OCI-LY3 (cell line): ENCODE measurements around the gene TEX48.

Source experiments
- H2AFZ ChIP-seq: fragments of 200-600, 300-600 bp; shearing (Covaris generic); 2 replicates; pipeline ENCODE4 v1.6.0; 2014; ENCODE audit warnings: antibody characterized with exemption, low read depth, low read length
- H3K27ac ChIP-seq: fragments of 200-600, 300-600 bp; sonication (generic); 2 replicates; pipeline ENCODE4 v1.5.1; 2014; ENCODE audit warnings: mild to moderate bottlenecking, low read length, moderate library complexity, mixed read lengths
- H3K27me3 ChIP-seq: fragments of 200-600, 300-600 bp; sonication (generic); 2 replicates; pipeline ENCODE4 v1.6.1; 2014; ENCODE audit warnings: low read depth, low read length, mixed read lengths
- H3K36me3 ChIP-seq: fragments of 200-600, 300-600 bp; sonication (generic); replicated peaks from 2 replicates; pipeline ENCODE3; 2014; ENCODE audit warnings: low read depth, low read length, mixed read lengths
- H3K4me1 ChIP-seq: fragments of 300-600, 200-600 bp; sonication (generic); 2 replicates; pipeline ENCODE4 v1.6.1; 2014; ENCODE audit warnings: low read length, mixed read lengths
- H3K4me2 ChIP-seq: fragments of 200-600, 300-600 bp; sonication (generic); 2 replicates; pipeline ENCODE4 v1.6.1; 2014; ENCODE audit warnings: low read length, mixed read lengths
- H3K4me3 ChIP-seq: fragments of 300-600, 200-600 bp; sonication (generic); 2 replicates; pipeline ENCODE4 v1.5.1; 2014; ENCODE audit warnings: antibody characterized with exemption, mild to moderate bottlenecking, low read length, moderate library complexity
- H3K79me2 ChIP-seq: fragments of 300-600, 200-600 bp; shearing (Covaris generic); 2 replicates; pipeline ENCODE4 v1.6.1; 2014; ENCODE audit warnings: mild to moderate bottlenecking, low read length, mixed read lengths
- H3K9ac ChIP-seq: fragments of 300-600, 200-600 bp; shearing (Covaris generic); 2 replicates; pipeline ENCODE4 v1.6.0; 2014; ENCODE audit warnings: mild to moderate bottlenecking, low read length, moderate library complexity
- H3K9me3 ChIP-seq: fragments of 200-600, 300-600 bp; shearing (Covaris generic); 2 replicates; pipeline ENCODE4 v1.6.1; 2014; ENCODE audit warnings: low read length, mixed read lengths; ENCODE audit not compliant: insufficient read depth
- H4K20me1 ChIP-seq: fragments of 200-600, 300-600 bp; sonication (generic); 2 replicates; pipeline ENCODE4 v1.6.1; 2016; ENCODE audit warnings: low read length, mixed read lengths; ENCODE audit not compliant: insufficient read depth
- CTCF ChIP-seq: fragments of 200-600, 300-600 bp; sonication (generic); IDR thresholded peaks from 2 replicates; pipeline ENCODE4 v1.5.1; 2014; ENCODE audit warnings: antibody characterized with exemption, low read length, low read depth
- EZH2phosphoT487 ChIP-seq: fragments of 200-600 bp; shearing (Covaris generic); IDR thresholded peaks from 2 replicates; pipeline ENCODE4 v1.6.1; 2018; ENCODE audit warnings: antibody characterized with exemption, mixed run types, low read depth

Gene TEX48

GRCh38 chr9:114717908-114718486 is 36.0 kb upstream of the TEX48 start:
- H3K4me2 ChIP-seq = no peak overlapping the region
- H3K9me3 ChIP-seq = no peaks in the 10 kb centered on the region
- no peaks in the 10 kb centered on the region for H3K79me2 ChIP-seq
- no peak overlapping the region for H3K9ac ChIP-seq
- peaks cover 91% of the 10 kb centered on the region for H3K27me3 ChIP-seq
- TF ChIP-seq EZH2phosphoT487 (no peak), CTCF (no peak)
- no peaks in the 10 kb centered on the region for H3K36me3 ChIP-seq
- no peak overlapping the region for H2AFZ ChIP-seq
- peaks cover 7% of the 10 kb centered on the region; the same call in 1 of the 2 replicates for H4K20me1 ChIP-seq
- H3K4me1 ChIP-seq = 0 out of 2 replicates have a peak, but pooled peaks cover 5% of the 10 kb centered on the region
- H3K27ac ChIP-seq = no peak overlapping the region
- no peak overlapping the region for H3K4me3 ChIP-seq

- Histone ChIP-seq H3K27ac (no peak overlapping the region), H3K9me3 (no peaks in the 10 kb centered on the region), H3K79me2 (no peaks in the 10 kb centered on the region), H2AFZ (no peak overlapping the region), H3K4me2 (no peak overlapping the region), H3K4me3 (no peak overlapping the region), H4K20me1 (peaks cover 17% of the 10 kb centered on the region), H3K4me1 (no peaks in the 10 kb centered on the region), H3K9ac (no peak overlapping the region), H3K27me3 (peaks cover 88% of the 10 kb centered on the region), H3K36me3 (no peaks in the 10 kb centered on the region)
- TF ChIP-seq CTCF (no peak), EZH2phosphoT487 (no peak)
Observed at GRCh38 chr9:114709636-114710035, 27.6 kb upstream of the TEX48 start.

- Histone ChIP-seq H4K20me1 (peaks cover 28% of the 10 kb centered on the region), H3K4me3 (no peak overlapping the region), H2AFZ (no peak overlapping the region), H3K36me3 (no peaks in the 10 kb centered on the region), H3K27me3 (peaks cover 88% of the 10 kb centered on the region), H3K9me3 (no peaks in the 10 kb centered on the region), H3K4me1 (no peaks in the 10 kb centered on the region), H3K9ac (no peak overlapping the region), H3K79me2 (no peaks in the 10 kb centered on the region), H3K27ac (no peak overlapping the region), H3K4me2 (no peak overlapping the region)
- no peak for TF ChIP-seq CTCF
- TF ChIP-seq EZH2phosphoT487 = no peak
Observed at GRCh38 chr9:114706711-114707110, 24.7 kb upstream of the TEX48 start.

GRCh38 chr9:114701988-114702387 is 20.0 kb upstream of the TEX48 start:
- no peak for TF ChIP-seq CTCF
- TF ChIP-seq EZH2phosphoT487 = no peak

More at GRCh38 chr9:114701988-114702387, 20.0 kb upstream of the TEX48 start:
- Histone ChIP-seq H2AFZ (no peak overlapping the region), H3K4me3 (no peak overlapping the region), H3K27ac (no peak overlapping the region), H3K27me3 (peaks cover 89% of the 10 kb centered on the region), H3K36me3 (no peaks in the 10 kb centered on the region), H3K79me2 (no peaks in the 10 kb centered on the region), H3K4me1 (peaks cover 26% of the 10 kb centered on the region), H3K4me2 (no peak overlapping the region), H4K20me1 (peaks cover 69% of the 10 kb centered on the region), H3K9me3 (no peaks in the 10 kb centered on the region), H3K9ac (no peak overlapping the region)
